Stimulated activated CD8-positive, alpha-beta memory T cell treated with anti-CD3 and anti-CD28 coated beads, Interleukin-12 subunit alpha, Interleukin-12 subunit beta, amount 100 ng/mL, for 4 hours (primary cell): ENCODE data around the gene TMEM229A.
"Not testable (repeated sequence)": the region's sequence is repeated elsewhere in the genome, so short reads cannot be mapped to it uniquely, and the experiment has no call there.

Source experiments
- DNase-seq: peaks from one replicate; pipeline ENCODE4 v3.0.0-alpha.2; 2020; ENCODE audit warnings: low read depth

The TMEM229A gene

DNA sequence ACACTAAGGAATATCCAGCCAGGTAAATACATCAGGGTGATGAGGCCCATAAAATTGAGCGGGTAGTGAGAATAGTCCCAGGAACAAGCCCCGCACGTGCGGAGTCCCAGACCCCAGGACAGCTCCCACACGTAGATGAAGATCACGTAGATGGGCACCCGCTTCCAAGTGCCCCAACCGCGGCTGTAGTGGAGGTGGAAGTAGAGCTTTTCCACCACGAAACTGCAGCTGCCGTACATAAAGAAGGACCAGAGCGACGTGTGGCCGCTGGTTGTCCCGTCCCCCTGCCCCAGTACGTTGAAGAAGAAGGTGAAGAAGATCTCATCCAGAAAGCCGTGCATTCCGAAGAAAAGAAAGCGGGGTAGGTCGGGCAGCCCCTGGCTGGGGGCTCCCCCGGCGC, 948 bp downstream of the TMEM229A start:
- DNase-seq = no peak

DNA sequence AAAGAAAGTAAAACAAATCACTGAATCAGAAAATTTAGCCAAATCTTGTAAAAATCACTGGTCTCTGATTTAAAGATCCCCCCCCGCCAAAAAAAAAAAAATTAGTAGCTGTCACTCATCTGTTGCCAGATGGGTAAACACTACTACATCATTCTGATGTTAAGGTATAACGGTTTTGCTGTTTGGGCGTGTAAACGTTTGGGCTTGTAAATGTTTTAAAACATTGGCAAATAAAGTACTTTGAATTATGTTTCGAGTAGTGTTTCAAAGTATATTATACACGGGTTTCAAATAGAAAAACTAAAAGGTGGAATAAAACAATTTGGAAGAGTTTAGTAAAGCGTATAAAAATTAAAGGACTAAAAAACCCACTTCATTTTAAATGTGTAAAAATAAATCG, 1.5 kb downstream of the TMEM229A start:
- no peak for DNase-seq

DNA sequence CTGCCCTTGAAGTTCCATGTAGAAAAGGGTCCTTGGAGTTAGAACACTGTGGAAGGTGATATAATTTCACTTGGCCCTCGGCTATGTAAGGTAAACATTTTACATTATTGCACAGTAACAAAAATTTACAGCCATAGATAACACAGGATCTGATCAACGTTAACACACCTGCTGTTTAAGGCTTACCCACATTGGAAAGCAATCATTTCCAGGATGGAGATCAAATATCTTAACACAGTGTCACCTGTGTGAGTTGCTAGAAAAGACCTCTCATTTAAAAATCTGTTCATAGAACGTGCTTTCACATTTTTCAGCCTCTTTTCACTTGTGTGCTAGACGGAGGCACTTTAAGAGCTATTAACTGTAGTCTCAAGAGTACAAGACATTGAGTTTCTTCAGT, 1.9 kb downstream of the TMEM229A start:
- DNase-seq = no peak

DNA sequence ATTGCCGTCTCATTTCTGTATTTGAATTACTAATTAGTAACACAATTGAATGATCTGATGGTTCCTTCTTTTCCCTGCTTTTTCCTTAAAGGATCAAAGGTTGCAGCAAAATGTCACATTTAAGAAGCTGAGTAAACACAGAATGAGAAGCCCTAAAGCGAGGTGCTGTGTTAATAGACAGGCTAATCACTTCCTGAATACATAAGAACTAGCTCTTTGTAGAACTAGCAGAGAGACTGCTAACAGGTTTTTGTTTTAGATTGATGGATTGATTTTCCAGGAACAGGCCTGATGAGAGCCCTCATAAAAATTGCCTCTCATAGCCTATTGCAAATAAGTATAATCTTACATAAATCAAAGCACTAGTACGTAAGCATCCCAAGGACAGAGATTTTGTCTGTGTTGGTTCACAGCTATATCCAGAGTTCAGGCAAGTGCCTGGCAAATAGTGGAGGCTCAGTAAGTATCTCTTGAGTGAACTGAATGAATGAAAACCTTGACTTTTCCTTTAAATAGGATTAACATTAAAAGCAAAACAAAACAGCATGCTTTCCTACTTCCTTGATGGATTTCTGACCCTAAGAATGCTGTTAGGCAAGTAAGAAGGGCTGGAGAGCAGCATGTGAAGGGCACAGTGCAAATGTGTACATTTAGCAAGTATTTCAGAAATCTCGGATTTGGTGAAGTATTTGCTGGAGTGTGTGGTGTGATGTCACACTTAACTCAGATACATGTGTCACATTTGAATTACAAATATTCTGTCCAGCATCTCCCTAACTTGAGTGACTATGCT, 3.3 kb downstream of the TMEM229A start:
- no peak for DNase-seq

DNA sequence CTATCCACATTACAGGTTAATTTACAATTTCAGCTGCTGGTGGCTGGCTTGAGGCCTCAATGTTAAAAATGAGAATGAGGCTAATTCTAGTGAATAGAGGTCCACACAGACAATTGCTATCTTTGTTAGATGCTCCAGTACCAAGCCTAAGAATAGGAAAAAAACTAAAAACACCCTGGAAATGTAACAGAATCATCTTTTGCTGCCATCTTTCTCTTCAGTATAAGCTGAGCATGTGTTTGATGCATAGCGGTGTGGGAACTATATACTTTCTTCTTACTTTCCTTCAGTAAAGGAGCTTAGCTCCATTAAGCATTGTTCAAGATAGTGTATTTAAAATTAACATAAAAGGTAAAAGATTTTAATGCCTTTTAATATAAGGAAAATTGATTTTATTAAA, 5.6 kb downstream of the TMEM229A start:
- DNase-seq = no peak

DNA sequence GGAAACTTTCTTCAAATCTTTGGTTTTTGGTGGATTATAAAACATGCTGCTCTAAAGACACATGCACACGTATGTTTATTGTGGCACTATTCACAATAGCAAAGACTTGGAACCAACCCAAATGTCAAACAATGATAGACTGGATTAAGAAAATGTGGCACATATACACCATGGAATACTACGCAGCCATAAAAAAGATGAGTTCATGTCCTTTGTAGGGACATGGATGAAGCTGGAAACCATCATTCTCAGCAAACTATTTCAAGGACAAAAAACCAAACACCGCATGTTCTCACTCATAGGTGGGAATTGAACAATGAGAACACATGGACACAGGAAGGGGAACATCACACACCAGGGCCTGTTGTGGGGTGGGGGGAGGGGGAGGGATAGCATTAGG, 8.5 kb downstream of the TMEM229A start:
- not testable (repeated sequence) for DNase-seq

DNA sequence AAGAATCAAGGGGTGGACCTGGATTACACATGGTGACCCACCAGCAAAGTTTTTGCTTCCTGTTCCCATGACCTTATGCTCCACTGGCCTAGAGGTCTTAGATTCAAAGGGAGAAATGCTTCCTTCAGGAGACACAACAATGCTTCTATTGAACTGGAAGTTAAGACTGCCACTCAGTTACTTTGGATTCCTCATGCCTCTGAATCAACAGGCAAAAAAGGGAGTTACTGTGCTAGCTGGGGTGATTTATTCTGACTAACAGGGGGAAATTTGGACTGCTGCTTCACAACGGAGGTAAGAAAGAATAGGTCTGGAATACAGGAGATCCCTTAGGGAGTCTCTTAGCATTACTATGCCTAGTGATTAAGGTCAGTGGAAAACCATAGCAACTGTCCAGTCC, 10.3 kb downstream of the TMEM229A start:
- no peak for DNase-seq

DNA sequence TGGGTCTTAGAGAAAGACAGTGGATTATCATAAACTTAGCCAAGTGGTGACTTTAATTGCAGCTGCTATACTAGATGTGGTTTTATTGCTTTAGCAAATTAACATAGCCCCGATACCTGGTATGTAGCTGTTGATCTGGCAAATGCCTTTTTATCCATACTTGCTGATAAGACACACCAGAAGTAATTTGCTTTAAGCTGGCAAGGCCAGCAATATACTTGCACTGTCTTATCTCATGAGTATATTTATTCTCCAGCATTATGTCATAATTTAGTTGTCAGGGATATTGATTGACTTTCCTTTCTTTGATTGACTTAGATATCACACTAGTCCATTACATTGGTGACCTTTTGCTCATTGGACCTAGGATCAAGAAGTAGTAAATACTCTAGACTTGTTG, 12.8 kb downstream of the TMEM229A start:
- DNase-seq = no peak

DNA sequence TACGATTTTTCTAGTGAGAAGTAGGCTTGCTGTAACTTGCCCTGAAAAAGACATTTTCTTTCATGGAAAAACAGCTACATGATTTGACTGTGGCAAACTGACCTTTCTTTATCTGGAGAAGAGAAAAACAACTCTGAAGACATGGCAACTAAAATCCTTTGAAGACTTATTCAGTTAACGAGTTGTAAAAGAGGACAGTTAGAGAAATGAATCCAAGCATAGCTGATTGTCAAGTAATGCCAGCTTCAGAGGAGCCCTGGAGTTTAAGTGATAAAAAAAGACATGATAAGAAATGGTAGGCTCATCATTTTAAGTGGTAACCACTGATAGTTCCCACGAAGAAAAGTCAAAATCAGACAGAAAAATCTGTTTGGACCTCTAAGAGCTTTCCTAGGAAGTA, 19.6 kb downstream of the TMEM229A start:
- DNase-seq = no peak

DNA sequence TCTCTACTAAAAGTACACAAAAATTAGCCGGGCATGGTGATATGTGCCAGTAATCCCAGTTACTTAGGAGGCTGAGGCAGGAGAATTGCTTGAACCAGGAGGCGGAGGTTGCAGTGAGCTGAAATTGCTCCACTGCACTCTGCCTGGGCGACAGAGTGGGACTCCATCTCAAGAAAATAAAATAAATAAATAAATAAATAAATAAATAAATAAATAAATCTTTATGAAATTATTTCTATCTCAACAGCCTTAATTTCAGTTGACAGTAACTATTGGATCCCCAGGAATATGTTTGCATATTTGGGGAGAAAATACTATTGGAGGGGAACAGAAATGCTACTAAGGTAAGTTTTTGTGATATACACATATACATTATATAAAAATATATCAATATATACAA, 20.0 kb downstream of the TMEM229A start:
- DNase-seq = no peak

DNA sequence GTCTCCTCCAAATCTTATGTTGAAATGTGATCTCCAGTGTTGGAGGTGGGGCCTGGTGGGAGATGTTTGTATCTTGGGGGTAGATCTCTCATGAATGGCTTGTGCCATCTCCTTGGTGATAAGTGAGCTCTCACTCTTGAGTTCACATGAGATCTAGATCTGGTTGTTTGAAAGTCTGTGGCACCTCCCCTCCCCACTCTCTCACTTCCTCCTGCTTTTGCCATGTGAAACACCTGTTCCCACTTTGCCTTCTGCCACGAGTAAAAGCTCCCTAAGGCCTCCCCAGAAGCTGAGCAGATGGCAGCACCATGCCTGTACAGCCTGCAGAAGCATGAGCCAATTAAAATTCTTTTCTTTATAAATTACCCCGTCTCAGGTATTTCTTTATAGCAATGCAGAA, 23.5 kb downstream of the TMEM229A start:
- no peak for DNase-seq

DNA sequence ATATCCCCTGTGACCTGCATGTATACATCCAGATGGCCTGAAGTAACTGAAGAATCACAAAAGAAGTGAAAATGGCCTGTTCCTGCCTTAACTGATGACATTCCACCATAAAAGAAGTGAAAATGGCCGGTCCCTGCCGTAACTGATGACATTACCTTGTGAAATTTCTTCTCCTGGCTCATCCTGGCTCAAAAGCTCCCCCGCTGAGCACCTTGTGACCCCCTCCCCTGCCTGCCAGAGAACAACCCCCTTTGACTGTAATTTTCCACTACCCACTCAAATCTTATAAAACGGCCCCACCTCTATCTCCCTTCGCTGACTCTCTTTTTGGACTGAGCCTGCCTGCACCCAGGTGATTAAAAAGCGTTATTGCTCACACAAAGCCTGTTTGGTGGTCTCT, 24.6 kb downstream of the TMEM229A start:
- DNase-seq = not testable (repeated sequence)

DNA sequence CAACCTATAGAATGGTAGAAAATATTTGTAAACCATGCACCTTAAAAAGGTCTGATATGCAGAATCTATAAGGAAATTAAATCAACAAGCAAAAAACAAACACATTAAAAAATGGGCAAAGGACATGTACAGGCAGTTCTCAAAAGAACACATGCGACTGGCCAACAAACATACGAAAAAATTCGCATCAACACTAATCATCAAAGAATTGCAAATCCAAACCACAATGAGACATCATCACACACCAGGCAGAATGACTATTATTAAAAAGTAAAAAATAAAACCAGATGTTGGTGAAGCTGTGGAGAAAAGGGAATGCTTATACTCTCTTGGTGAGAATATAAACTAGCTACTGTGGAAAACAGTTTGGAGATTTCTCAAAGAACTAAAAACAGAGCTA, 33.2 kb downstream of the TMEM229A start:
- no peak for DNase-seq

DNA sequence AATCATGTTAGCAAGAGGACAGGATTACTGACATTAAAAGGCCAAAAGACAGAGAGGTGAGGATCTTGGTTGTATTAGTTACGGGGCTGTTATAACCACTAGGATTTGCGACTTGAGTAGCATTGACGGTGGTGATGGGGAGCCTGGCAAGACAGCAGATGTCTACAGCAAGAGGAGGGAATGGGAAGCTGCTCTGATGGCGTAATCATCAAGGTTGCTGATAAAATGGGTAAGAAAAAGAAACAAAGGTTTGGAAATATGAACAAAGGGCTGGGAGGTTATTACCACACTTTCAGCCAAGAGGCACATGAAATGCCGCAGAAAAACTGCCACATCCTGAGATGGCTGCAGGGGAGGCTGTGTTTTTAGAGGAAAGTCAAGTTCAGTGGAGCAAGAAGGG, 33.9 kb downstream of the TMEM229A start:
- no peak for DNase-seq

DNA sequence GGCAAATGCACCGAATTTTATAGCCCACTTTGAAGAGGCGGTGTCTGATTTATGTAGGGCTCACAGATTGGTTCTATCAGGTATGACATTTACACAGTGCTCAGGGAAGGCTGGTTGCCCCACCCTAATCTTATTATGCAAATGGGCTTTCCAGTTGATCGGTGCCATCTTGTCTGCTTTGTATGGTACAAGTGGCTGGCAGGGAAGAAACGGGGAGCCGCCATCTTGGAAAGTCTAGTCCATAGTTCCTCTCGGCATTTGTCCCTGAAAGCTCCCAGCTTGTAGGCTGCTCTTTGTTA, 36.6 kb downstream of the TMEM229A start:
- DNase-seq = no peak

DNA sequence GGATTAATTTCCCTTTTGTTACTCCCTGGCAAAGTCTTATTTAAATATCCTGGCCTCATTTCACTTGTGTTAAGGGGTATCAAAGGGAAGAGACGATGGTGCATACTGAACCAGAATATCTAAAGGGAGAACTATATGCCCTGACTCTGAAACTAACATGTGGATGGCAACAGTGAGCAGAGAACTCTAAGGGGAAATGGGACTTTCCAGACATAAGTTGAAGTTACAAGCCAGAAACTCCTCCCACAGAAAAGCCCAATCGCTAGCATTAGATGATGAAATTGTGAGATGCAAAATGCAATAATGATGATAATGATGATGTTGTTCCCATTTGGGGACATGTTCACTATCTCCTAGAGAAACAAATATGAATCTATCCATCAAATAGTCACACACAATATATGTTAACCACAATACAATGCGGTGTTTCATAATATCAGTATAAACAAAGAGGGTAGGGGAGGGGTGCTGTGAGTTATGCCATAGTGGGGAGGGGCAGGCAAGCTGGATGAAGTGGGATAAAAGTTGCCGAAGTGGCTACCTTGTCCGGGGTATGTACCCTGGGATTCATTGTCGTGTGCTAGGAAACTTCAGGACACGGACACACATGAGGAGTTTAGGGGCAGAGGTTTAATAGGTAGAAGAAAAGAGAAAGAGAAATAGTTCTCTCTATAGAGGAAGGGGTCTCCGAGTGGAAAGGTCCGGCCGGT, 37.1 kb downstream of the TMEM229A start:
- DNase-seq = no peak

DNA sequence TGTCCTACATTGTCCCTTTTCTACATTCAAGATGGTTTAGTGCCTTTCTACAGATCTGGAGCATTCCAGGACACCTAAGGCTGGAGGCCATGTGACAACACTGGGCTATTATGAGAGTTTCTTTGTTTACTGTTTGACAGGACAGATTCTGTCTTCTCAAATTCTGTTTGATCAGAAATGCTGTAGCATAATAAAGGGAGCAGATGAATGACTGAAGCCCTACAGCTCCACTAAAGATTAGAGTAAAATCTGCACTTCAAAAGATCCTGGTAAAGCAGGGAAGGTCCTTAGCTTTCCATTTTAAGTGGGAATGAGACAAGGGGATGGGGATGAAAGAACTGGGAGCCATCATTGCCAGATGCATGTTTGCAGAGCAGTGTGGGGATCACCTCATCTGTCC, 38.4 kb downstream of the TMEM229A start:
- no peak for DNase-seq

DNA sequence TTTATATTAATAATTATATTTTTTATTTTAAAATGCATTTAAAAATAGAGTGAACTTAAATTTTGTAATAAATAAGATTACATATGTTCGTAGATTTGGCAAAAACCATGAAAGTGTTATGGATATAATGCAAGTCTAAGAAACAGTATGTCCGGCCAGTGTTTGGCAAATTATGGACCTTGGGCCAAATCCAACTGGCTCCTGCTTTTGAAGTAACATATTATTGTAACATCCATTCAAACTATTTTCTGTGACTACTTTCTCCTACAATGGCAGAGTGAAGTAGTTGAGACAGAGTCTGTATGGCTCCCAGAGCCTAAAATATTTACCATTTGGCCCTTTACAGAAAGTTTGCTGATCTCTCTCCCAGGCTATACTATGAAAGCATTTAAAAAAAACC, 38.9 kb downstream of the TMEM229A start:
- no peak for DNase-seq

DNA sequence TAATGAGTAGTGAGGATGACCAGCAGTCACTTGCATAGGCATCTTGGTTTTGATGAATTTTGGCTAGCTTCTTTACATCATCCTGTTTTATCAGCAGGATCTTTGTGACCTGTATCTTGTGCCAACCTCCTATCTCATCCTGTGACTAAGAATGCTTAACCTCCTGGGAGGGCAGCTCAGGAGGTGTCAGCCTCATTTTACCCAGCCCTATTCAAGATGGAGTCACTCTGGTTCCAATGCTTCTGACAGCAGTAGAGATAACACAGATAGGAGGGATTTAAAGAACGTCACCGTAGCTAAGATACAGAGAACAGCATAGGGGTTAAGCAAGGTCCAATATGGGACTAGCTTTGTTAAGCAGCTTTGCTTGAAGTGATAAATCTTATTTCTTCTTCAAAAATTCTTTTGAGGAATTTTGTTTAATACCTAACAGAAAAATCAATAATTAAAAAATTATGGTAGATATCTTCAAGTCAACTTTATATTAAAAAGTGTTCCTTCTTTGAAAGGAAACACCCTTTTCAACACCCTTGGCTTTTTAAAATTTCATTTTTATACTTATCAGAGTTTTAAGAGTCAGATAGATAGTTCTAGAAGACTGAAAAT, 39.9 kb downstream of the TMEM229A start:
- no peak for DNase-seq

DNA sequence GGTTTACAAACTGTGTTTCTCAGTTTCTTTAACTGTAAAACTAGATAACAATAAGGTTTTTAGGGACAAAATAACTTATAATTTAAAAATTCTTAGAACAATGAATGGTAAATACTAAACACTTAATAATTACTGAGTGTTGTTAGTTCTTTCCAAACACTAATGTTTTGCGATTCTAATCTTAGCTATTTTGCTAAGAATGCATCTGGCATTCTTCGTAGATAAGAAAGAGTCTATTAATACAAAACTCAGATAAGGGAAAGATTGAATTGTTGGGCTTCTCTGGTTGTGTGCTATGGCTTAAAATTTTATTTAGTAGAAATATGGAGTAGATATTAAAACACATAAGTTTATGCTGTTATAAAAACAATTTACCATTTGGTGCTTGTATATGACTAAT, 45.4 kb downstream of the TMEM229A start:
- no peak for DNase-seq
